Iris pigment epithelial cell (primary cell): ENCODE results near the gene TMEM269.
"Not testable (repeated sequence)": the region's sequence is repeated elsewhere in the genome, so short reads cannot be mapped to it uniquely, and the experiment has no call there.

Experiments used
- DNase-seq: peaks from one replicate; pipeline ENCODE4 v3.0.0-alpha.2; 2011; ENCODE audit warnings: low read depth

TMEM269 gene

GRCh38 chr1:42776502-42776901, 8.3 kb upstream of the TMEM269 start:
- no peak for DNase-seq

- DNase-seq: peak; percentile 50
Measured at GRCh38 chr1:42777852-42778251, 6.9 kb upstream of the TMEM269 start.

DNA sequence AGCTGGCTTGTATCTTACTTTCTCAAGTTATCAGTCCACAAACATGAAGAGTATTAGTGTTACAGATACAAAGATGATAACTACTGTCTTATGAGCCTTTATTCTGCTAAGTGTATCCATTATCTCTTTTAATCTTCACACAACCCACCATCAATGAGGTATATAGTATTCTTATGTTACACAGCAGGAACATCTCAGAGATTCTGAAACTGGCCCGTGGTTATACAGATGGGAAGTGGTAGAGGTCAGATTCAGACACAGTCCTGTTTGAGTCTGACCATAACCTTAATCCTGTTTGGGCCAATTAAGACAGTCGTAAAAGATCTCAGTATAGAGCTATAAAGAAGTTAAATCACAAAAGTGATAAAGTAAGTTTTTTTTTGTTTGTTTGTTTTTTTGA, 5.1 kb upstream of the TMEM269 start:
- no peak for DNase-seq

DNA sequence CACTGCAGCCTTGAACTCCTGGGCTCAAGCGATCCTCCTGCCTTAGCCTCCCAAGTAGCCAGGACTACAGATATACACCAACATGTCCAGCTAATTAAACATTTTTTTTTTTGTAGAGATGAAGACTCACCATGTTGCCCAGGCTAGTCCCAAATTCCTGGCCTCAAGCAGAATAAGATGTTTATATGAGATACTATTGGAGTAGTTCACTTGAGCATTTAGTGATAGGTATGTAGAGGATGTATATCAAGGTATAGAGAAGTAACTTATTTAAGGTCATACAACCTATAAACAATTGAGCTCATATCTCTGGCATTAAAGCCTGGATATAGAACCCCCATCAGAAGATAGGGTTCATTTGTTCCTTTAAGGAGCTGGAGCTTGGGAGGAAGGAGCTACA, 4.6 kb upstream of the TMEM269 start:
- no peak for DNase-seq

DNA sequence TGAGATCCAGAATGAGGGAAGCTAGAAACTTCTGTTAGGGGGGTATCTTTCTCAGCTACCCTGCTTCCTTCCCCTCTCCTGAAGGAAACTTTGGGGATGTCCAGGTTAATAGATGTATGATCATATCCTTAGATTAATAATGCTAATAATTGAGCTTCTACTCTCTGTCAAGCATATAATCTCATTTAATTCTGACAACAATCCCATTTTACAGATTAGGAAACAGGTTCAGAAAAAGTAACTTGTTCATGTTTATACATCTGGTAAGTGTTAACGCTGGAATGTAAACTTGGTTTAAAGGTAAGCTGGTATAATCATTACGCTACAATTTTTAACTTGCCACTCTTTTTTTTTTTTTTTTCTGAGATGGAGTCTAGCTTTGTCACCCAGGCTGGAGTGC, 1.7 kb upstream of the TMEM269 start:
- no peak for DNase-seq

GRCh38 chr1:42784547-42784945, 245 bp upstream of the TMEM269 start:
- no peak for DNase-seq

DNA sequence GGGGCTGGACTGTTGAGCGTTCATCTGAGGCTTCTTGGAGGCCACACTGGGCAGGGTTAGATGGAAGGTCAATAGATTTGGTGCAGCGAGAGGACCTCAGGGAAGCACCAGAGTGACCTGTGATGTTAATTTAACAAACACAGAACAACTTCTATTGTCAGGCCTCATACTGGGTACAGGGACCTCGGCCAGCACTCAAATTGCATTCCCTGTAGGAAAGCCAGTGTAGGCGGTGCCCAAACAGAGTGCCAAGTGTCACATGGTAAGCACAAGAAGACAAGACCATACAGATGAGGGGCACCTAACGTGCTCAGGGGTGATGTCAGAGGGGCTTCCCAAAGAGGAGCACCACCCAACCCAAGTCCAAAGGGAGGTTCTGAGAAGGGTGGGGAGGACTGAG, 1.3 kb downstream of the TMEM269 start:
- no peak for DNase-seq

DNA sequence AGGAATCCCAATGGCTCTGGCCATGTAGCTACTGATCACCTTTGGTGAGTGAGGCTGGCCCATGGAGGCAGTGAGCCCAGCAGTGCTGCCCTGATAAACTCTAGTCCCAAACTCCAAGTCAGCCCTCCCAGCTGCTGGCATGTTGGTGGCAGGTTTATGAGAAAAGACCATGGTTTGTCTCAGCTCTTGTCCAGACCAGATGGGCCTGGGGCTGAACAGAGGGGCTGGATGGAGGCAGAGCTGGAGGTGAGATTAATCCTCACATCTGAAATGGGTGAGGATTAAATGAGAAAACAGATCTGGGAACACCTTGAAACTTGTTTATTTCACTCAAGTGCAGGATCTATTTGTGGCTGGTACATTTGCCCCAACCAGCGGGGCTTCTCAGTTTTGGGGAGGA, 3.2 kb downstream of the TMEM269 start:
- no peak for DNase-seq

GRCh38 chr1:42793824-42794223, 9.0 kb downstream of the TMEM269 start:
- DNase-seq: no peak

DNA sequence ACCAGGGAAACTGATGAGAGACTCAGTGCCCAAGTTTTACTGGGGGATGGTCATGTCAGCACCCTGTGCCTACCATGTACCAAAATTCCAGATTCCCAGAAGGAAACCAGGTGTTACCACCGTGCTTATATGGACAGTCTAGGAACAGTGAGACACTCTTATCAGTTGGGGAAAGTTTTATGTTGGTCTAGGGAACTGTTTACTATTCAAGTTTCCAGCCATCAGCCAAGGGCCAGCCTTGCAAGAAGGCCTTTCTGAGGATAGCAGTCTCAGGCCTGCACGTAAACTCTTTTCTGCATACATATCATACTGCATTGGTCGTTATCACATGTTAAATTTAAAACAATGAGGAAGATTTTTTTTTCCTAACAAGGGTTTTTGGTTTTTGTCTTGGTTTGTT, 12.6 kb downstream of the TMEM269 start:
- no peak for DNase-seq

DNA sequence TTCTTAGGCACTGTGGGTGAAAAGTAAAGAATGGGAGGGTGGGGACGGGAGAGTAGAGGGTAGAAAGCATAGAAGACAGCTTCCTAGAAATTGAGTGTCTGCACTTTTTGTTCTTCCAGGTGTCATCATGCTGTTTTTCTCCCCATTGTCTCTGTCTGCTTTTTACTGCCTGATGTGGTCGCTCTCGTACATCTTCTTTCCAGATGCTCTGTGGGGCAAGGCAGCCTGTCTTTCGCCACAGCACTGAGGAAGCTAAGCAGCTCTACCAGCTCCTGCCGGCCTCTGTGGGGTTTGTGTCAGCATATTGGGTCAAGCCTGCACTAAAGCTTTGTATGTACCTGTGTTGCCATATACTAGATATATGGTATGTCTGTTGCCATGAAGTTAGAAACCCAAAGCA, 13.2 kb downstream of the TMEM269 start:
- no peak for DNase-seq

DNA sequence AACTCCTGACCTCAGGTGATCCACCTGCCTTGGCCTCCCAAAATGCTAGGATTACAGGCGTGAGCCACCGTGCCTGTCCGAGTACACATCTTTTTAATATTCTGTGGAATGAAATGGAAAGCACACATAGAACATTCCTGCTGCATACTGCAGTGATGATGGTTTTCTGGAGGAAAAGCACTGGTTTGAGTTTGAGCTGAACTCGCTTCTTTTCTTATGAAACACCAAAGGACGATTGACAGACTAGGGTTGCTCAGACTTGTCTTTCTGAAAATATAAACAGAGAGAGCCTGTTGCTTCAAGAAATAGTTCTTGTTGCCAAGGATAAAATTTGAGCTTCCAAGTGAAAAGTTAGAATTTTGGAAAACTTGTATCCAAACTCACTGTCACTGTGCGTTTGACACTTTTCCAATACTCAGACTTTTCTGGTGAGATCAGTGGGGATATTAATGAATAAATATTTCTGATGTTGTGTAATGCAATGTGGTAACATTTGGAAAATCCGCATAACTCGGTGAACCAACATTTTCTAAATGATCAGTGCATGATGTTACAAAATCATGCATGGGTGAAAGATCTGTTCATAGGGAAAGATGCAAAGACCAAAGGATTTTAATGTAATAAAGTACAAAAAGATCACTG, 17.2 kb downstream of the TMEM269 start:
- peak; percentile 48 for DNase-seq

- no peak for DNase-seq
Measured at GRCh38 chr1:42806171-42806570, 21.4 kb downstream of the TMEM269 start.

DNA sequence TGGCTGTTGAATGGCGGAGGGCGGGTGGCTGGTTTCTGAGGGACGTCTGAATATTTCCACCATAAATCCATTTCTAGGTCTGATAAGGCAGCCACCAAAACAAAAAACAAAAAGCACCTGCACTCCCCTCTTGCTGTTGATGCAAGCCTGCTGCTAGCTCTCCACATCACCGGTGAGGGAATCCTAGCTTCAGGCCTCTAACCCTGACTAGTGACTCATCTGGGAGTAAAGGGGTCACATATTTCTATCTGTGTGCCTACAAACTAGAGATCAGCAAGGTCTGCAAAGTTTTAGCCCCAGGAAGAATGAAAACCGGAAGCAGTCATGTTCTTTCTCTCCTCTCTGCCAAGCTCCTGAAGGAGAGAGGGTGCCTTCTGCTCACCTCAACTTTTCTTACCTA, 21.8 kb downstream of the TMEM269 start:
- DNase-seq: peak; percentile 24

- no peak for DNase-seq
Measured at GRCh38 chr1:42807056-42807668, 22.4 kb downstream of the TMEM269 start.

DNA sequence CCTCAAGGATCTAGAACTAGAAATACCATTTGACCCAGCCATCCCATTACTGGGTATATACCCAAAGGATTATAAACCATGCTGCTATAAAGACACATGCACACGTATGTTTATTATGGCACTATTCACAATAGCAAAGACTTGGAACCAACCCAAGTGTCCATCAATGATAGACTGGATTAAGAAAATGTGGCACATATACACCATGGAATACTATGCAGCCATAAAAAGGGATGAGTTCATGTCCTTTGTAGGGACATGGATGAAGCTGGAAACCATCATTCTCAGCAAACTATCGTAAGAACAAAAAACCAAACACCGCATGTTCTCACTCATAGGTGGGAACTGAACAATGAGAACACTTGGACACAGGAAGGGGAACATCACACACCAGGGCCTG, 30.0 kb downstream of the TMEM269 start:
- DNase-seq: not testable (repeated sequence)

DNA sequence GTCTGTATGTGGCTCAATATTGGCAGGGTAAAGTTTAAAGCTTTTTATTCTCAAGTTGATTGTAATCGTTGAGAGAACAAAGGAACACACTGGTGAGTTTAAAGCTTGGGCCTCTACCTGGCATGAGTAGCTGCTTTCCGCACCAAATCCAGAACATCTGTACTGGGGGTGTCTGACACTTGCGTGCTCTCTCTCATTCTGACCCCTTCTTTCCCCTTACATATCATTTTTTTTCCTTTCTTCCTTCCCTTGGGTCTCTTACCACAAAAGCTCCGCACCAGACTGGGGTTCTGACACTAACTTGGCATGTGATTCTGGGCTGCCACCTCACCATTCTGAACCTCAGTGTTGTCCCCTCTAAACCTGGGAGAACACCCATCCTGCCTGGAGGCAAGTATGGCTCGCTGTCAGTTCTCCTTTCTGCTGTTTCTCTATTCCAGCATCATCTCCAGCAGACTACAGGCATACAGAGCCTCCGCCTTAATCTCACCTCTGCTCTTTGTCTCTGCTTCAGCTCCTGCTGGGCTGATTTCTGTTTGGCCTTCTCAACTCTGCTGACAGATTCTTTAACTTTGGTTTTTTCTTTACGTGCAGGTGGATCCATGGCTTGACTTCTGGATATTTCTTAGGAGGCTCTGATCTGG, 31.3 kb downstream of the TMEM269 start:
- peak; percentile 23 for DNase-seq

- peak; percentile 77 for DNase-seq
Measured at GRCh38 chr1:42816585-42817439, 32.0 kb downstream of the TMEM269 start, which contains the start of the genes ERMAP and SVBP. Gene ERMAP (plus strand): TSS chr1:42817122. CDS start chr1:42830449, 13,327 bp downstream. Gene SVBP (minus strand): TSS chr1:42817397. CDS start chr1:42816544, 853 bp downstream.

DNA sequence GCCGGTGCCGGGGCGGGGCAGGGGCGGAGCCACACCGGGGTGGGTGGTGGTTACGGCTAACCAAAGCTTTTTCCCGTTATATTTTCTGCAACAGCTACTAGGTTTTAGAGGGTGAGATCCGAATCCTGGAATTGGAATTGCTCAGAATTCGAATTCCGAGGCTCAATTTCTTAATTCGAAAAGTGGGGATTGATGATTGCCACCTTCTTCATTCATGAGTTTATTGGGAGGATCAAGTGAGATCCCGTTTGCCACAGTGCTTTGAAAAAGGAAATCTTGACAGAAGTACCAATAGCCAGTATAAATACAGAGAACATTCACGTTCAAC, 32.6 kb downstream of the TMEM269 start:
- DNase-seq: no peak

GRCh38 chr1:42817976-42818375, 33.2 kb downstream of the TMEM269 start:
- no peak for DNase-seq

- no peak for DNase-seq
Measured at GRCh38 chr1:42820813-42821212, 36.0 kb downstream of the TMEM269 start.

GRCh38 chr1:42821690-42822089, 36.9 kb downstream of the TMEM269 start:
- DNase-seq: no peak
